CD14-positive monocyte (primary cell): Measurements from ENCODE around the gene CPA3. TPM values are rescaled to one million over a fixed set of nuclear protein-coding genes. Genes with fewer than 3 reads are reported as not detected.

ENCODE experiments used
- DNase-seq, 3 donors: peaks; one replicate each; pipeline ENCODE4 v3.0.0-alpha.2; 2011 to 2022
- H2AFZ ChIP-seq: 2 replicates; pipeline ENCODE4 v1.6.0; 2012; ENCODE audit warnings: mild to moderate bottlenecking, low read depth, low read length, inconsistent platforms; ENCODE audit not compliant: insufficient read depth, poor library complexity, severe bottlenecking
- H3K27ac ChIP-seq, 2 donors: 1 replicate in 1 of 2; 2 replicates in 1 of 2; pipeline ENCODE4 v1.5.1; 2012 to 2013; ENCODE audit warnings: low read length in 2 of 2, control low read depth in 1 of 2, inconsistent platforms in 1 of 2, low read depth in 1 of 2, mild to moderate bottlenecking in 1 of 2
- H3K27me3 ChIP-seq, 2 donors: one replicate each; pipeline versions ENCODE4 v1.6.0 to v1.6.1; 2011 to 2013; ENCODE audit warnings: low read length in 2 of 2; ENCODE audit not compliant: control insufficient read depth in 2 of 2, insufficient read depth in 2 of 2
- H3K36me3 ChIP-seq, 2 donors: replicated peaks in 1 of 2; 1 replicate in 1 of 2; 2 replicates in 1 of 2; pipeline versions ENCODE4 v1.5.1 to v1.6.1; 2012 to 2013; ENCODE audit warnings: low read length in 2 of 2, control low read depth in 1 of 2, inconsistent platforms in 1 of 2, mild to moderate bottlenecking in 1 of 2; ENCODE audit not compliant: insufficient read depth in 2 of 2, control insufficient read depth in 1 of 2
- H3K4me1 ChIP-seq, 2 donors: 1 replicate in 1 of 2; 2 replicates in 1 of 2; pipeline versions ENCODE4 v1.5.1 to v1.6.1; 2012 to 2013; ENCODE audit warnings: low read length in 2 of 2, control low read depth in 1 of 2, inconsistent platforms in 1 of 2, mild to moderate bottlenecking in 1 of 2, moderate library complexity in 1 of 2; ENCODE audit not compliant: insufficient read depth in 2 of 2, control insufficient read depth in 1 of 2
- H3K4me2 ChIP-seq: replicated peaks from 2 replicates; pipeline ENCODE3; 2012; ENCODE audit warnings: low read length, moderate library complexity, mild to moderate bottlenecking; ENCODE audit not compliant: poor library complexity, severe bottlenecking; ENCODE audit errors: extremely low read depth
- H3K4me3 ChIP-seq, 3 experiments: fragments of 200-600 bp in 1 of 3; sonication (generic) in 1 of 3; replicated peaks in 1 of 3; 1 replicate in 2 of 3; 2 replicates in 1 of 3; pipeline ENCODE4 v1.5.1; 2011 to 2013; ENCODE audit warnings: low read length in 3 of 3, mild to moderate bottlenecking in 3 of 3, control low read depth in 2 of 3, low read depth in 2 of 3, inconsistent platforms in 1 of 3, moderate library complexity in 1 of 3
- H3K79me2 ChIP-seq: 2 replicates; pipeline ENCODE4 v1.6.0; 2012; ENCODE audit warnings: mild to moderate bottlenecking, control low read depth, inconsistent platforms, low read length, moderate library complexity; ENCODE audit not compliant: insufficient read depth
- H3K9ac ChIP-seq: 2 replicates; pipeline ENCODE4 v1.6.0; 2017; ENCODE audit warnings: low read length, mild to moderate bottlenecking; ENCODE audit not compliant: insufficient read depth, poor library complexity, severe bottlenecking
- H3K9me3 ChIP-seq, 2 donors: replicated peaks in 1 of 2; 1 replicate in 1 of 2; 2 replicates in 1 of 2; pipeline versions ENCODE4 v1.5.1 to v1.6.1; 2012 to 2013; ENCODE audit warnings: low read length in 2 of 2, control low read depth in 1 of 2; ENCODE audit not compliant: control insufficient read depth in 1 of 2, insufficient read depth in 1 of 2
- H4K20me1 ChIP-seq: 2 replicates; pipeline ENCODE4 v1.6.0; 2012; ENCODE audit warnings: mild to moderate bottlenecking, low read length, control low read depth, moderate library complexity; ENCODE audit not compliant: insufficient read depth
- H3K27ac Mint-ChIP-seq, 7 donors: one replicate each; pipeline ENCODE4 v1.8.0; 2020; ENCODE audit warnings: mild to moderate bottlenecking in 7 of 7, mixed read lengths in 7 of 7, moderate library complexity in 6 of 7, inconsistent platforms in 2 of 7
- H3K27me3 Mint-ChIP-seq, 3 donors: one replicate each; pipeline ENCODE4 v1.8.0; 2021 to 2022; ENCODE audit warnings: low read depth in 3 of 3, mild to moderate bottlenecking in 3 of 3, mixed read lengths in 3 of 3, moderate library complexity in 3 of 3, inconsistent platforms in 1 of 3
- H3K36me3 Mint-ChIP-seq, 2 donors: one replicate each; pipeline ENCODE4 v1.8.0; 2020; ENCODE audit warnings: mixed read lengths in 2 of 2, inconsistent platforms in 1 of 2, mild to moderate bottlenecking in 1 of 2
- H3K4me1 Mint-ChIP-seq: one replicate; pipeline ENCODE4 v1.8.0; 2020; ENCODE audit warnings: mild to moderate bottlenecking, mixed read lengths
- H3K4me3 Mint-ChIP-seq, 2 donors: one replicate each; pipeline ENCODE4 v1.8.0; 2020; ENCODE audit warnings: mild to moderate bottlenecking in 2 of 2, mixed read lengths in 2 of 2, moderate library complexity in 1 of 2
- H3K9me3 Mint-ChIP-seq, 7 donors: one replicate each; pipeline ENCODE4 v1.8.0; 2020 to 2022; ENCODE audit warnings: mixed read lengths in 7 of 7, mild to moderate bottlenecking in 6 of 7, moderate library complexity in 6 of 7, inconsistent platforms in 2 of 7
- CTCF ChIP-seq: fragments of 200-600 bp; IDR thresholded peaks from one replicate; pipeline ENCODE4 v1.8.0; 2022; ENCODE audit warnings: antibody characterized with exemption, mild to moderate bottlenecking
- WGBS: methylation state at CpG from one replicate; pipeline ENCODE4 v1.1.5; 2013; ENCODE audit warnings: missing lambda C conversion rate; ENCODE audit not compliant: insufficient coverage; 5-methylcytosine and 5-hydroxymethylcytosine counted together
- intact Hi-C, 2 donors: fragments of 100-400 bp; cut with micrococcal nuclease; formaldehyde crosslinking; loops; one replicate each; pipeline versions ENCODE4 v1.15.0 to v1.15.1; 2023
- polyA plus RNA-seq, 3 donors: library from polyadenylated mRNA; depleted of rRNA in 1 of 3; unstranded in 2 of 3; stranded (reverse) in 1 of 3; fragments of 300-500 nt in 2 of 3; fragments of >200 nt in 1 of 3; fragmentation: Illumina TruSeq in 2 of 3; gene quantifications; 1 replicate in 2 of 3; 2 replicates in 1 of 3; pipeline ENCODE4 v1.2.3, GENCODE V29; 2012 to 2021

The CPA3 gene
- polyA plus RNA-seq, 3 donors: not detected

GRCh38 chr3:148847351-148847750 lies 17.7 kb upstream of the CPA3 start:
- Mint-ChIP-seq H3K4me3 (no peak overlapping the region), H3K27ac (no peak overlapping the region), H3K36me3 (no peaks in the 10 kb centered on the region), H3K27me3 (no peaks in the 10 kb centered on the region), H3K4me1 (peaks cover 3% of the 10 kb centered on the region), H3K9me3 (no peaks in the 10 kb centered on the region)
- no peaks in the 10 kb centered on the region for H3K79me2 ChIP-seq
- intact Hi-C loops: no loop called here
- H3K36me3 ChIP-seq: no peaks in the 10 kb centered on the region
- H2AFZ ChIP-seq: no peak overlapping the region
- TF ChIP-seq CTCF: no peak
- H4K20me1 ChIP-seq: no peaks in the 10 kb centered on the region
- H3K4me1 ChIP-seq: no peaks in the 10 kb centered on the region
- H3K9me3 ChIP-seq: no peaks in the 10 kb centered on the region
- WGBS: no CpG with 5 or more reads among the region's 1 CpG
- no peak overlapping the region for H3K27ac ChIP-seq
- no peak for DNase-seq
- H3K4me2 ChIP-seq: no peak overlapping the region
- H3K9ac ChIP-seq: no peak overlapping the region
- H3K4me3 ChIP-seq: no peak overlapping the region
- no peaks in the 10 kb centered on the region for H3K27me3 ChIP-seq

- Histone ChIP-seq H3K27me3 (no peaks in the 10 kb centered on the region), H3K36me3 (no peaks in the 10 kb centered on the region), H3K79me2 (no peaks in the 10 kb centered on the region), H3K27ac (no peak overlapping the region), H4K20me1 (no peaks in the 10 kb centered on the region), H3K9me3 (no peaks in the 10 kb centered on the region), H3K9ac (no peak overlapping the region), H3K4me2 (no peak overlapping the region), H3K4me3 (no peak overlapping the region), H3K4me1 (no peaks in the 10 kb centered on the region), H2AFZ (no peak overlapping the region)
- no peak for TF ChIP-seq CTCF
- no peak overlapping the region for H3K27ac Mint-ChIP-seq
- no CpG with 5 or more reads among the region's 1 CpG for WGBS
- H3K36me3 Mint-ChIP-seq: no peaks in the 10 kb centered on the region
- no peak overlapping the region for H3K4me3 Mint-ChIP-seq
- no peak for DNase-seq
- peaks cover 3% of the 10 kb centered on the region for H3K4me1 Mint-ChIP-seq
- intact Hi-C loops: no loop called here
- H3K27me3 Mint-ChIP-seq: no peaks in the 10 kb centered on the region
- H3K9me3 Mint-ChIP-seq: no peaks in the 10 kb centered on the region
Observed at GRCh38 chr3:148848410-148848809, 16.7 kb upstream of the CPA3 start.
